HEK293 (cell line): Measurements from ENCODE around the gene CD101.

Experiments used
- CTCF ChIA-PET: fragments of 350-600 bp; formaldehyde crosslinking; extraction: SDS; loops from one replicate; lab custom pipeline; 2021; ENCODE audit warnings: antibody characterized with exemption; lab: Yijun Ruan, JAX
- POLR2A ChIA-PET: fragments of 300-600 bp; formaldehyde crosslinking; extraction: SDS; loops from one replicate; lab custom pipeline; 2020; ENCODE audit warnings: antibody characterized with exemption, inconsistent platforms; lab: Yijun Ruan, JAX
- H3K27ac ChIP-seq: fragments of 200-500 bp; sonication (Bioruptor generic); 2 replicates; pipeline ENCODE4 v1.5.1; 2014; ENCODE audit warnings: low read depth, low read length, control low read depth, inconsistent platforms; ENCODE audit errors: extremely low read depth
- H3K36me3 ChIP-seq, 2 experiments: fragments of 200-500 bp in 1 of 2; sonication (Bioruptor generic) in 1 of 2; 1 replicate in 1 of 2; 2 replicates in 1 of 2; pipeline ENCODE4 v1.5.1; 2014 to 2017; ENCODE audit warnings: inconsistent platforms in 2 of 2, low read length in 2 of 2; ENCODE audit not compliant: control insufficient read depth in 2 of 2, insufficient read depth in 1 of 2
- H3K4me1 ChIP-seq: fragments of 200-500 bp; sonication (Bioruptor generic); 2 replicates; pipeline ENCODE4 v1.5.1; 2014; ENCODE audit warnings: mild to moderate bottlenecking, low read length, inconsistent platforms; ENCODE audit not compliant: control insufficient read depth, insufficient read depth
- H3K4me3 ChIP-seq: 2 replicates; pipeline ENCODE4 v1.5.1; 2011; ENCODE audit warnings: low read depth, mild to moderate bottlenecking, control low read depth, low read length, moderate library complexity
- H3K9me3 ChIP-seq: fragments of 200-500 bp; sonication (Bioruptor generic); 2 replicates; pipeline ENCODE4 v1.5.1; 2014; ENCODE audit warnings: low read depth, low read length, inconsistent platforms; ENCODE audit not compliant: control insufficient read depth, insufficient read depth
- KLF1 ChIP-seq: fragments of 450-650 bp; formaldehyde crosslinking; IDR thresholded peaks from 2 replicates; pipeline ENCODE4 v1.5.1; 2016; ENCODE audit warnings: missing biosample characterization, missing genetic modification characterization
- KLF16 ChIP-seq: fragments of 450-650 bp; formaldehyde crosslinking; IDR thresholded peaks from 2 replicates; pipeline ENCODE4 v1.5.1; 2017; ENCODE audit warnings: missing biosample characterization, missing genetic modification characterization
- KLF8 ChIP-seq: fragments of 450-650 bp; formaldehyde crosslinking; IDR thresholded peaks from 2 replicates; pipeline ENCODE4 v1.5.1; 2016; ENCODE audit warnings: missing biosample characterization, missing genetic modification characterization
- MEIS1 ChIP-seq: sonication (generic); formaldehyde crosslinking; IDR thresholded peaks from 2 replicates; pipeline ENCODE4 v1.8.1; 2022; ENCODE audit warnings: missing genetic modification reagents, mild to moderate bottlenecking, borderline replicate concordance
- REPIN1 ChIP-seq: fragments of 450-650 bp; formaldehyde crosslinking; IDR thresholded peaks from 2 replicates; pipeline ENCODE4 v1.5.1; 2017; ENCODE audit warnings: missing biosample characterization, missing genetic modification characterization, low read depth
- SETDB1 ChIP-seq: IDR thresholded peaks from one replicate; pipeline ENCODE4 v1.6.1; 2017; ENCODE audit warnings: mild to moderate bottlenecking, low read length, moderate library complexity, mixed read lengths; ENCODE audit not compliant: insufficient read length
- TCF7L2 ChIP-seq: IDR thresholded peaks from 2 replicates; pipeline ENCODE4 v1.6.1; 2011; ENCODE audit warnings: low read depth, mild to moderate bottlenecking, inconsistent platforms, low read length, moderate library complexity, borderline replicate concordance
- ZBTB1 ChIP-seq: fragments of 450-650 bp; formaldehyde crosslinking; IDR thresholded peaks from 2 replicates; pipeline ENCODE4 v1.5.1; 2016; ENCODE audit warnings: missing biosample characterization, missing genetic modification characterization
- ZBTB7A ChIP-seq: fragments of 450-650 bp; formaldehyde crosslinking; IDR thresholded peaks from 2 replicates; pipeline ENCODE4 v1.5.1; 2016; ENCODE audit warnings: low read depth, missing biosample characterization, missing genetic modification characterization
- ZFHX2 ChIP-seq: fragments of 450-650 bp; formaldehyde crosslinking; conservative IDR thresholded peaks from 2 replicates; pipeline ENCODE4 v1.5.1; 2016; ENCODE audit warnings: missing biosample characterization, missing genetic modification characterization
- ZFP3 ChIP-seq: fragments of 450-650 bp; formaldehyde crosslinking; IDR thresholded peaks from 2 replicates; pipeline ENCODE4 v1.5.1; 2016; ENCODE audit warnings: low read depth, missing biosample characterization, missing genetic modification characterization
- ZNF114 ChIP-seq: fragments of 450-650 bp; formaldehyde crosslinking; IDR thresholded peaks from 2 replicates; pipeline ENCODE4 v1.5.0; 2017; ENCODE audit warnings: missing biosample characterization, missing genetic modification characterization
- ZNF140 ChIP-seq: fragments of 450-650 bp; formaldehyde crosslinking; IDR thresholded peaks from 2 replicates; pipeline ENCODE4 v1.5.1; 2016; ENCODE audit warnings: missing biosample characterization, missing genetic modification characterization
- ZNF248 ChIP-seq: fragments of 450-650 bp; formaldehyde crosslinking; IDR thresholded peaks from 2 replicates; pipeline ENCODE4 v1.5.1; 2017; ENCODE audit warnings: missing biosample characterization, missing genetic modification characterization
- ZNF266 ChIP-seq: fragments of 450-650 bp; formaldehyde crosslinking; IDR thresholded peaks from 2 replicates; pipeline ENCODE4 v1.5.1; 2016; ENCODE audit warnings: missing biosample characterization, missing genetic modification characterization, low read depth
- ZNF350 ChIP-seq: fragments of 450-650 bp; formaldehyde crosslinking; IDR thresholded peaks from 2 replicates; pipeline ENCODE4 v1.5.0; 2017; ENCODE audit warnings: missing biosample characterization, mild to moderate bottlenecking, missing genetic modification characterization
- ZNF426 ChIP-seq: fragments of 450-650 bp; formaldehyde crosslinking; IDR thresholded peaks from 2 replicates; pipeline ENCODE4 v1.5.1; 2017; ENCODE audit warnings: missing biosample characterization, missing genetic modification characterization, mild to moderate bottlenecking, inconsistent platforms, moderate library complexity
- ZNF555 ChIP-seq: fragments of 450-650 bp; formaldehyde crosslinking; conservative IDR thresholded peaks from 2 replicates; pipeline ENCODE4 v1.5.1; 2017; ENCODE audit warnings: missing biosample characterization, mild to moderate bottlenecking, missing genetic modification characterization, inconsistent platforms
- ZNF571 ChIP-seq: fragments of 450-650 bp; formaldehyde crosslinking; IDR thresholded peaks from 2 replicates; pipeline ENCODE4 v1.5.0; 2017; ENCODE audit warnings: missing biosample characterization, missing genetic modification characterization
- ZNF830 ChIP-seq: fragments of 450-650 bp; IDR thresholded peaks from 2 replicates; pipeline ENCODE4 v1.5.0; 2018; ENCODE audit warnings: missing biosample characterization, missing genetic modification characterization, low read depth, mild to moderate bottlenecking, moderate library complexity
- TF ChIP-seq, protein P1 (sequence below): fragments of 450-650 bp; formaldehyde crosslinking; IDR thresholded peaks from 2 replicates; pipeline ENCODE4 v1.5.1; 2016; ENCODE audit warnings: missing biosample characterization, missing genetic modification characterization
- TF ChIP-seq, protein P2 (sequence below): fragments of 450-650 bp; formaldehyde crosslinking; IDR thresholded peaks from 2 replicates; pipeline ENCODE4 v1.5.1; 2016; ENCODE audit warnings: missing biosample characterization, missing genetic modification characterization, borderline replicate concordance
- TF ChIP-seq, protein P3 (sequence below): fragments of 450-650 bp; formaldehyde crosslinking; IDR thresholded peaks from 2 replicates; pipeline ENCODE4 v1.5.0; 2017; ENCODE audit warnings: missing biosample characterization, missing genetic modification characterization, borderline replicate concordance

The CD101 gene

DNA sequence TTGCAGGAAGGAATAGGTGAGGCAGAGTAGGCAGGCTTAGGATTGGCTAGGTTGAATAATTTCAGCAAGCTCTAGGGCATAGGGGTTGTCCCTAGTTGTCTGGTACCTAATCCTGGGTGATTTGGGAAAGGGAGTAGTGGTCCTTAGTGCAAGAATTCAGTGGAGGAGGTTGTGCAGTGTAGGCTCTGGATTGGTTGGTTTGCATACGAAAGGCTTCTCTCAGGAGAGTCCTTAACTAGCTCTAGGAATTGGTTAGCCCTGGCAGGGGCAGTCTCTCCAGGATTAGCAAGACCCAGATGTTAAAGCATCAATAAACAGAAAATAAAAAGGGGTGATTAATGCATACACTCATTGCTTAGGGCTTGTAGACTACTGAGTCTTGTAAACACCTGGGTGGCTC lies 9.6 kb upstream of the CD101 start:
- Histone ChIP-seq H3K36me3 (peaks cover 0 to 42% of the 10 kb centered on the region in 2 experiments; a peak in 1 of 3 replicates), H3K27ac (no peak overlapping the region), H3K9me3 (no peaks in the 10 kb centered on the region), H3K4me3 (no peak overlapping the region), H3K4me1 (no peaks in the 10 kb centered on the region)
- ChIA-PET POLR2A (no interaction called here), CTCF (interaction anchor here (0.6 kb wide), 1 partner anchor 867 kb away, joined by 3 read pairs; no protein-coding TSS in a partner anchor)
- TF ChIP-seq ZBTB1 (tag by site-specific recombination) (no peak), KLF16 (tag by site-specific recombination) (no peak)

DNA sequence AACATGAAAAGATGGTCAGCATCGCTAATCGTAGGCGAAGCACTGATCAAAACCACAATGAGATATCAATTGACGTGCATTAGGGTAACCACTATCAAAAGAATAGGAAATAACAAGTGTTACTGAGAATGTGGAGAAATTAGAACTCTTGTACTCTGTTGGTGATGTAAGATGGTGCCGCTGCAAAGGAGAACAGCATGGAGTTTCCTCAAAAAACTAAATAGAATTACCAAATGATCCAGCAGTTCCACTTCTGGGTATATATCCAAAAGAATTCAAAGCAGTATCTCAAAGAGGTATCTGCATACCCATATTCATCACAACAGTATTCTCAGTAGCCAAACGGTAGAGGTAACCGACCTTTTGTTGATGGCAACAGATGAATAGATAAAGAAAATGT lies 8.3 kb upstream of the CD101 start:
- Histone ChIP-seq H3K4me3 (no peak overlapping the region), H3K36me3 (peaks cover 0 to 39% of the 10 kb centered on the region in 2 experiments; a peak in 1 of 3 replicates), H3K9me3 (no peaks in the 10 kb centered on the region), H3K27ac (no peak overlapping the region), H3K4me1 (no peaks in the 10 kb centered on the region)
- ChIA-PET CTCF (no interaction called here), POLR2A (no interaction called here)
- TF ChIP-seq ZFP3 (tag by site-specific recombination) = no peak
- TF ChIP-seq ZNF830 (tag by site-specific recombination) = no peak
- no peak for TF ChIP-seq REPIN1
- TF ChIP-seq, protein P1, sequence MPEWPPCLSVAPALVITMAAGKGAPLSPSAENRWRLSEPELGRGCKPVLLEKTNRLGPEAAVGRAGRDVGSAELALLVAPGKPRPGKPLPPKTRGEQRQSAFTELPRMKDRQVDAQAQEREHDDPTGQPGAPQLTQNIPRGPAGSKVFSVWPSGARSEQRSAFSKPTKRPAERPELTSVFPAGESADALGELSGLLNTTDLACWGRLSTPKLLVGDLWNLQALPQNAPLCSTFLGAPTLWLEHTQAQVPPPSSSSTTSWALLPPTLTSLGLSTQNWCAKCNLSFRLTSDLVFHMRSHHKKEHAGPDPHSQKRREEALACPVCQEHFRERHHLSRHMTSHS = no peak
- no peak for TF ChIP-seq KLF1
- TF ChIP-seq ZNF350 (tag by site-specific recombination) = no peak
- TF ChIP-seq ZBTB7A = no peak
- TF ChIP-seq, protein P2, sequence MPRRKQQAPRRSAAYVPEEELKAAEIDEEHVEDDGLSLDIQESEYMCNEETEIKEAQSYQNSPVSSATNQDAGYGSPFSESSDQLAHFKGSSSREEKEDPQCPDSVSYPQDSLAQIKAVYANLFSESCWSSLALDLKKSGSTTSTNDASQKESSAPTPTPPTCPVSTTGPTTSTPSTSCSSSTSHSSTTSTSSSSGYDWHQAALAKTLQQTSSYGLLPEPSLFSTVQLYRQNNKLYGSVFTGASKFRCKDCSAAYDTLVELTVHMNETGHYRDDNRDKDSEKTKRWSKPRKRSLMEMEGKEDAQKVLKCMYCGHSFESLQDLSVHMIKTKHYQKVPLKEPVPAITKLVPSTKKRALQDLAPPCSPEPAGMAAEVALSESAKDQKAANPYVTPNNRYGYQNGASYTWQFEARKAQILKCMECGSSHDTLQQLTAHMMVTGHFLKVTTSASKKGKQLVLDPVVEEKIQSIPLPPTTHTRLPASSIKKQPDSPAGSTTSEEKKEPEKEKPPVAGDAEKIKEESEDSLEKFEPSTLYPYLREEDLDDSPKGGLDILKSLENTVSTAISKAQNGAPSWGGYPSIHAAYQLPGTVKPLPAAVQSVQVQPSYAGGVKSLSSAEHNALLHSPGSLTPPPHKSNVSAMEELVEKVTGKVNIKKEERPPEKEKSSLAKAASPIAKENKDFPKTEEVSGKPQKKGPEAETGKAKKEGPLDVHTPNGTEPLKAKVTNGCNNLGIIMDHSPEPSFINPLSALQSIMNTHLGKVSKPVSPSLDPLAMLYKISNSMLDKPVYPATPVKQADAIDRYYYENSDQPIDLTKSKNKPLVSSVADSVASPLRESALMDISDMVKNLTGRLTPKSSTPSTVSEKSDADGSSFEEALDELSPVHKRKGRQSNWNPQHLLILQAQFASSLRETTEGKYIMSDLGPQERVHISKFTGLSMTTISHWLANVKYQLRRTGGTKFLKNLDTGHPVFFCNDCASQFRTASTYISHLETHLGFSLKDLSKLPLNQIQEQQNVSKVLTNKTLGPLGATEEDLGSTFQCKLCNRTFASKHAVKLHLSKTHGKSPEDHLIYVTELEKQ (tag by site-specific recombination) = no peak
- TF ChIP-seq KLF8 (tag by site-specific recombination) = no peak
- no peak for TF ChIP-seq ZNF571 (tag by site-specific recombination)
- no peak for TF ChIP-seq SETDB1
- TF ChIP-seq ZNF248 (tag by site-specific recombination) = no peak
- TF ChIP-seq, protein P3, sequence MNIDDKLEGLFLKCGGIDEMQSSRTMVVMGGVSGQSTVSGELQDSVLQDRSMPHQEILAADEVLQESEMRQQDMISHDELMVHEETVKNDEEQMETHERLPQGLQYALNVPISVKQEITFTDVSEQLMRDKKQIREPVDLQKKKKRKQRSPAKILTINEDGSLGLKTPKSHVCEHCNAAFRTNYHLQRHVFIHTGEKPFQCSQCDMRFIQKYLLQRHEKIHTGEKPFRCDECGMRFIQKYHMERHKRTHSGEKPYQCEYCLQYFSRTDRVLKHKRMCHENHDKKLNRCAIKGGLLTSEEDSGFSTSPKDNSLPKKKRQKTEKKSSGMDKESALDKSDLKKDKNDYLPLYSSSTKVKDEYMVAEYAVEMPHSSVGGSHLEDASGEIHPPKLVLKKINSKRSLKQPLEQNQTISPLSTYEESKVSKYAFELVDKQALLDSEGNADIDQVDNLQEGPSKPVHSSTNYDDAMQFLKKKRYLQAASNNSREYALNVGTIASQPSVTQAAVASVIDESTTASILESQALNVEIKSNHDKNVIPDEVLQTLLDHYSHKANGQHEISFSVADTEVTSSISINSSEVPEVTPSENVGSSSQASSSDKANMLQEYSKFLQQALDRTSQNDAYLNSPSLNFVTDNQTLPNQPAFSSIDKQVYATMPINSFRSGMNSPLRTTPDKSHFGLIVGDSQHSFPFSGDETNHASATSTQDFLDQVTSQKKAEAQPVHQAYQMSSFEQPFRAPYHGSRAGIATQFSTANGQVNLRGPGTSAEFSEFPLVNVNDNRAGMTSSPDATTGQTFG (tag by site-specific recombination) = no peak

DNA sequence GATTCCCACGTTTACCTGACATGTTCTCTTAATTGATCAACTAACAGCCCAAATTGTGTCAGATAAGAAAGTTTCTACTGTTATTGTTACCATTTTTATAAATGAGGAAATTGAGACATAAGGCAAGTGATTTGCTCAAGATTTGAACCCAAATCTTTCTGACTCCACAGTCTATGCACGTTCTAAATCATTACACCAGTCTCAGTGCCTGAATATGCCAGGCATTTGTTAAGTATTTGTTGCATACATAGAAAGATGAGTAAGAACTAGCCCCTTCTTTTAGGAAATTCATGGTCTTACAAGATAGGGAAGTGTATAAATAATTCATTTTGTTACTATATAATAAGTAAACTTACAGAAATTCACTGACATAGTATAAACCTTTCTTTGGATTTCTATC lies 7.1 kb upstream of the CD101 start:
- H3K4me3 ChIP-seq = no peak overlapping the region
- no peaks in the 10 kb centered on the region for H3K4me1 ChIP-seq
- no peak overlapping the region for H3K27ac ChIP-seq
- ChIA-PET CTCF (no interaction called here), POLR2A (no interaction called here)
- peaks cover 0 to 28% of the 10 kb centered on the region in 2 experiments; a peak in 1 of 3 replicates for H3K36me3 ChIP-seq
- no peaks in the 10 kb centered on the region for H3K9me3 ChIP-seq
- TF ChIP-seq ZNF266 (tag by site-specific recombination) (no peak), ZNF426 (tag by site-specific recombination) (no peak), TCF7L2 (no peak), ZNF114 (no peak), MEIS1 (CRISPR knock-in tag) (no peak), ZFHX2 (no peak), ZNF555 (tag by site-specific recombination) (no peak), ZNF140 (no peak)
